IPS DF 6.9 (cell line): Measurements from ENCODE around the gene TECPR1.
"Not testable (repeated sequence)": the region's sequence is repeated elsewhere in the genome, so short reads cannot be mapped to it uniquely, and the experiment has no call there.

ENCODE experiments used
- DNase-seq: peaks from one replicate; pipeline ENCODE4 v3.0.0-alpha.2; 2013; ENCODE audit warnings: low read depth, low spot score
- H3K27ac ChIP-seq: one replicate; pipeline ENCODE4 v1.5.1; 2013; ENCODE audit warnings: low read length, control low read depth
- H3K27me3 ChIP-seq: 2 replicates; pipeline ENCODE4 v1.6.1; 2013; ENCODE audit warnings: mild to moderate bottlenecking, low read length; ENCODE audit not compliant: control insufficient read depth, insufficient read depth
- H3K36me3 ChIP-seq: 2 replicates; pipeline ENCODE4 v1.6.1; 2013; ENCODE audit warnings: low read length; ENCODE audit not compliant: control insufficient read depth, insufficient read depth
- H3K4me1 ChIP-seq: 2 replicates; pipeline ENCODE4 v1.6.1; 2013; ENCODE audit warnings: low read length; ENCODE audit not compliant: control insufficient read depth, insufficient read depth
- H3K4me3 ChIP-seq: 2 replicates; pipeline ENCODE4 v1.5.1; 2013; ENCODE audit warnings: mild to moderate bottlenecking, low read length
- H3K9me3 ChIP-seq: 2 replicates; pipeline ENCODE4 v1.6.1; 2013; ENCODE audit warnings: low read length, inconsistent platforms; ENCODE audit not compliant: control insufficient read depth, insufficient read depth
- WGBS: extraction: QIAGEN DNeasy Blood & Tissue Kit; methylation state at CpG from one replicate; pipeline ENCODE4 v1.1.7; 2013; ENCODE audit warnings: mixed read lengths, missing lambda C conversion rate; ENCODE audit not compliant: insufficient read length, insufficient coverage; 5-methylcytosine and 5-hydroxymethylcytosine counted together

TECPR1 gene

GRCh38 chr7:98227939-98228338 lies 24.1 kb downstream of the TECPR1 start:
- WGBS, result no CpG with 5 or more reads among the region's 18 CpGs
- H3K4me3 ChIP-seq, result no peak overlapping the region

DNA sequence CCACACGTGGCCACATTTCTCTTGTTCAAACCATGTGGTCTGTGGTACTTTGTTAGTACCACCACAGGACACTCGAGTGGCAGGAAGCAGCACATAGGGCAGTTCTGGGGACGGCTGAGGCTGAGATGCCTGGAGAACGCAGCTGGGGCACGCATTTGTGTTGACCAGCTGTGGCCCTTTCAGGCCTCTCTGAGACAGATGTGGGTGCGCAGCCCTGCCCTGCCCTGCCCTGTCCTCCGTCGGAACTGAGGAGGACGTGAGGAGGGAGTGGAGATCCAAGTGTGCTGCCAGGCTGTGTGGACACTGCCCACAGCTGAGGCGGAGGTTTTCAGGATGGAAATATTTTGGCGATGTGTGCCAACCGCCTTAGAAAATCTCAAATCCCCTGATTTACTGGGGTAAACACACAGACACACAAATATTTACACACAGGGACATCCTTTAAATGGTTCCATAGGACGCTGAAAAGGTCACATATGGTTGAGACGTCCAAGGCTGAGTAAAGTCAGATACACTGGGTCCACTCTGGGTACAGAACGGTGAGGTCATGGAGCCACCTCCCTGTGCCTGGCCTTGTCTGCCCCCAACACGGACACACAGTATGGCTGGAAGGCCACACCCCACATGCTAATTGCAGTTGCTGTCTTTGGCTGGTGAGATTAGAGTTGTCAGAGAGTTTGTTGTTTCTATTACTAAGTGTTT lies 26.0 kb downstream of the TECPR1 start:
- Histone ChIP-seq H3K27ac (no peak overlapping the region), H3K4me3 (no peak overlapping the region), H3K36me3 (no peaks in the 10 kb centered on the region; the same call in 1 of the 2 replicates), H3K9me3 (no peaks in the 10 kb centered on the region), H3K4me1 (no peaks in the 10 kb centered on the region), H3K27me3 (no peaks in the 10 kb centered on the region)
- WGBS, result no CpG with 5 or more reads among the region's 16 CpGs
- no peak for DNase-seq

More at GRCh38 chr7:98227939-98228338, 24.1 kb downstream of the TECPR1 start:
- no peaks in the 10 kb centered on the region for H3K4me1 ChIP-seq
- no peaks in the 10 kb centered on the region; the same call in 1 of the 2 replicates for H3K36me3 ChIP-seq
- no peaks in the 10 kb centered on the region for H3K27me3 ChIP-seq
- no peaks in the 10 kb centered on the region for H3K9me3 ChIP-seq
- H3K27ac ChIP-seq, result no peak overlapping the region
- no peak for DNase-seq

DNA sequence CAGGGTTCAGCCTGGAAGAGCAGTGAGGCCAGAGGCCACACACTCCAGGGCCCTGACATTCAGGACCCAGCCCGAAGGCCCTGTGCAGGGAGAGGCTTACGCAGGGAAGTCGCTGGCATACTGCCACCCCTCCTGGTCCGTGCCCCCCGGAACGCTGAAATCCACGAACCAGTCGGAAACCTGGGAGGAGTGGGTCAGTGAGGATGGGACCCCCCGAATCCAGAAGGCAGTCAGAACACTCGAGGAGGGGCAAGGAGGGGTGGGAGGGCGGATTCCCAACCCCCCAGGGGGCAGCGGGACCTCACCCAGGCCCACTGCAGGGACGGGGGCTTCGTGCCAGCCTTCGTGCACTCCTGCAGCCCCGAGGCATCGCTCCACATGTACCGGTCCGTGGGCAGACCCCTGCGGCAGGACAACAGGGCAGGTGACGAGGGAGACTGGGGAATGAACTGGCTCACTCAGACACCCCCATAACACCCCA lies 27.3 kb downstream of the TECPR1 start:
- Histone ChIP-seq H3K27me3 (no peaks in the 10 kb centered on the region), H3K4me1 (no peaks in the 10 kb centered on the region), H3K27ac (no peak overlapping the region), H3K9me3 (no peaks in the 10 kb centered on the region), H3K36me3 (no peaks in the 10 kb centered on the region; the same call in 1 of the 2 replicates), H3K4me3 (no peak overlapping the region)
- no peak for DNase-seq
- no CpG with 5 or more reads among the region's 21 CpGs for WGBS

GRCh38 chr7:98223898-98224700 lies 27.9 kb downstream of the TECPR1 start:
- DNase-seq, result no peak
- no peak overlapping the region for H3K4me3 ChIP-seq
- no peaks in the 10 kb centered on the region for H3K27me3 ChIP-seq
- no CpG with 5 or more reads among the region's 21 CpGs for WGBS
- no peaks in the 10 kb centered on the region for H3K9me3 ChIP-seq
- no peaks in the 10 kb centered on the region; the same call in 1 of the 2 replicates for H3K36me3 ChIP-seq
- no peak overlapping the region for H3K27ac ChIP-seq
- no peaks in the 10 kb centered on the region for H3K4me1 ChIP-seq

GRCh38 chr7:98223351-98223897 lies 28.6 kb downstream of the TECPR1 start:
- Histone ChIP-seq H3K4me1 (no peaks in the 10 kb centered on the region), H3K27me3 (no peaks in the 10 kb centered on the region), H3K27ac (no peak overlapping the region), H3K36me3 (no peaks in the 10 kb centered on the region; the same call in 1 of the 2 replicates), H3K4me3 (no peak overlapping the region), H3K9me3 (no peaks in the 10 kb centered on the region)
- no peak for DNase-seq
- whole genome bisulfite sequencing, result no CpG with 5 or more reads among the region's 15 CpGs

DNA sequence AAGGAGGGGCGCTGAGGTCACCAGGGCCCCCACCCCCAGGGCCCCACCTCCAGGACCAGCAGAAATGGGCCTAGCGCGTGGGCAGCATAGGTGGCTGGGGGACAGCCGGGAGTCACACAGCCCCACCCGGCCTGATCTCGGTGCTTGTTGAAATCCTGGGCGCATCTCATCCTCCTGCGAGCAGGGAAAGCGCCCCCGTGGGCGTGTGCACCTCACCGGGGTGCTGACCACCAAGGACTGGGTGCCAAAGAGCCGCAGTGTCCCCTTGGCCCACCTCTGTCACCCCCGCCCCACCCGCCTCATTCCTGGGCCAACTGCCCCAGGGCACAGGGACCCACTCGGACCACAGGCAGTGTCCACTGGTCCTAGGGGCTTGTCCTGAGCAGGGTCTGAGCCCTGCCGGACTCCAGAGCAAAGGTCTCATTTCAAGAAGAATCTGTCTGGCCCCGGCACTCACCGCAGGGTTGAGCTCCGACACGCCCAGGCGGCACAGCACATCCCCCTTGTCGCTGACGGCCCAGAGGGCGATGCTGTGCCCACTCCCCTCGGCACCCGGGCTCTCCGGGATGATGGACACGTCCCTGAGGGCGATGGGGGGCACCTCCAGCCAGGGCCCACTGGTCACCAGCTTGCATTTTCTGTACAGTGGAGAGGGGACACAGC lies 29.4 kb downstream of the TECPR1 start:
- Histone ChIP-seq H3K9me3 (no peaks in the 10 kb centered on the region), H3K36me3 (no peaks in the 10 kb centered on the region; the same call in 1 of the 2 replicates), H3K27ac (no peak overlapping the region), H3K4me3 (no peak overlapping the region), H3K27me3 (no peaks in the 10 kb centered on the region), H3K4me1 (no peaks in the 10 kb centered on the region)
- DNase-seq, result no peak
- whole genome bisulfite sequencing, result no CpG with 5 or more reads among the region's 30 CpGs

DNA sequence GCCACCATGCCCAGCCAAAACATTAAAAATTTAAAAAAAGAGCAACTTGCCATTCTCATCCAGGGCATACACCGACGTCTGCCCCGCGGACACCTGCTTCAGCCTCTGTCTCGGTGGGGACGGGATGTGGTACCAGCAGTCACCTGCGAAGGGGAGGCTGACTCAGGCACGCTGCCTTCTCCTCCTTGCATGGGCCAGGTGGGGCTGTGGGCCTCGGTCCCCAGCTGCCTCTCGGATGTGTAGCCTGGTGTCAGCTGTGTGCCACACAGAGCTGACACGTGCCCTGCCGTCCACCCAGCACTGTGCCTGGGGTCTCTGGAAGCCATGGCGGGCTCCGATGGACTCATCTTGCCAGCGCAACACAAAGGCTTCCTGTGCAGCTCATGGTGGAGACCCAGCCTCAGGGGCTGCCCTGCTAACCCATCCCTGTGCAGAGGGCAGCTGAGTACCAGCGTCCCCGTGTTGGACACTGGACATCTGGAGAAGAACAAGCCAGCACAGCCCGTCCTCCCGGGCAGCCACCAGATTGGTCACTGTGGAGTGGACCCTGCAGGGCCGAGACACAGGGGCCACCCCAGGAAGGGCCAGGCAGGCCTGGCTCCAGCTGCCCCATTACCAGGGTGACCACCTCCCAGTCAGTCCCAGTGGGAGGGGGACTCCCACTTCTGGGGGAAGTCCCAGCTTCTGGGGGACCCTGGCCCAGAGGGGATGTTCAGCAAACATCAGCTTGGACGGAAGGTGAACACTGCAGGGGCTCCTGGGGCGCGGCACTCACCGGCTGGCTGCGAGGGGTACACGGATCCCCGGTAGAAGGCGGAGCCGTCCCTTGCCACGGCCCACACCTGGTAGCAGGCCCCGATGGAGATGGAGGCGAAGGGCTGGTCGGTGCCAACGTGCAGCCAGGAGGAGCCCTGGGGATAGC lies 30.2 kb downstream of the TECPR1 start:
- H3K36me3 ChIP-seq, result no peaks in the 10 kb centered on the region; the same call in 1 of the 2 replicates
- H3K4me3 ChIP-seq, result no peak overlapping the region
- no peaks in the 10 kb centered on the region for H3K4me1 ChIP-seq
- no peak overlapping the region for H3K27ac ChIP-seq
- no peaks in the 10 kb centered on the region for H3K27me3 ChIP-seq
- DNase-seq, result no peak
- WGBS, result no CpG with 5 or more reads among the region's 34 CpGs
- no peaks in the 10 kb centered on the region for H3K9me3 ChIP-seq

DNA sequence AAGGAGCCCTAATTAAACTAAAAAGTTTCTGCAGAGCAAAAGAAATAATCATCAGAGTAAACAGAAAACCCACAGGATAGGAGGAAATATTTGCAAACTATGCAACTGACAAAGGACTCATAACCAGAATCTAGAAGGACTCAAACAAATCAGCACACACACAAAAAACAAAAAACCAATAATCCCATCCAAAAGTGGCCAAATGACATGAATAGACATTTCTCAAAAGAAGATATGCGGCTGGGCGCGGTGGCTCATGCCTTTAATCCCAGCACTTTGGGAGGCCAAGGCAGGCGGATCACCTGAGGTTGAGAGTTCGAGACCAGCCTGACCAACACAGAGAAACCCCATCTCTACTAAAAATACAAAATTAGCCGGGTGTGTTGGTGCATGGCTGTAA lies 32.6 kb downstream of the TECPR1 start:
- not testable (repeated sequence) for H3K9me3 ChIP-seq, H3K4me3 ChIP-seq, H3K4me1 ChIP-seq, H3K27me3 ChIP-seq, DNase-seq, H3K27ac ChIP-seq, H3K36me3 ChIP-seq
- no CpG with 5 or more reads among the region's 6 CpGs for WGBS

DNA sequence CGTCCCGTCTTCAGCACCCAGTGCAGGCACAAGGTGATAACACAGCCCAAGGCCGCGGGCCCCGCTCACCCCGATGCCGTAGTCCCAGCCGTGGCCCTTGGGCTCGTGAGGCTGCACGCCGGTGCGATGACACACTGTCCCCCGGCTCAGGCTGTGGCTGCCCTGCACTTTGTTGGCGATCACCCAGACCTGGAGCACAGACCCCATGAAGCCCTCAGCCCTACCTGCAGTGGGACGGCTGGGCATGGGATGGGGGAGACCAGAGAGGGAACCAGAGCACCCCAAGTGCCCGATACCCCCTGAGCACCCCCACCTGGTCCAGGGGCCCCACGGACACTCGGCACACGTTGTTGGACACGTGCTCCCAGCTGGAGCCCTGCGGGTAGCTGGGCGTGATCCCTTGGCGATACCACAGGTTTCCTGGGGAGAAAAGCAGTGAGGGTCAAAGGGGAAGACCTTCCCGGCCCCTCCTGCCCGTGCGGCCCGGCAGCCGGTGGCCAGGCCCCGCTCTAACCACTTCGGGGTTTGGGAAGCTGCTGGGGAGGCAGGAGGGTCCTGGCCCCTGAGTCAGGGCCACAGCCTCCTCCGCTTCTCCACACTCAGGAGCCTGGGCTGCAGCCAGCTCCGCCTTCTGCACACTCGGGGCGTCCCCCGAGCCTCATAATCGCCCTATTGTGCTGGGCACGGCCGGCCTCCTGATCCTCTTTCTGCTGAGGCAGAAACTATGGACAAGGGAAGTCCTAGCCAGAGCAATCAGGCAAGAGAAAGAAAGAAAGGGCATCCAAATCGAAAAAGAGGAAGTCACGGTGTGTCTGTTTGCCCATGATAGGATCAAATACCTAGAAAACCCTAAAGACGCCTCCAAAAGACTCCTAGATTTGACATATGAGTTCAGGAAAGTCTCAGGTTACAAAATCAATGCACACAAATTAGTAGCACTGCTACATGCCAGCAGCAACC lies 34.1 kb downstream of the TECPR1 start:
- no peaks in the 10 kb centered on the region; the same call in 1 of the 2 replicates for H3K36me3 ChIP-seq
- no peak overlapping the region for H3K4me3 ChIP-seq
- no peaks in the 10 kb centered on the region for H3K27me3 ChIP-seq
- H3K4me1 ChIP-seq, result no peaks in the 10 kb centered on the region
- H3K27ac ChIP-seq, result no peak overlapping the region
- no peaks in the 10 kb centered on the region for H3K9me3 ChIP-seq
- WGBS, result no CpG with 5 or more reads among the region's 41 CpGs
- no peak for DNase-seq
